Transverse colon (tissue), 4 donors: ENCODE results near the gene GJA8.

Source experiments
- CTCF ChIP-seq, 5 experiments: fragments of 200-600 bp in 3 of 5; fragments of 450-650 bp in 2 of 5; sonication (generic) in 3 of 5; IDR thresholded peaks; 1 replicate in 2 of 5; 2 replicates in 3 of 5; pipeline ENCODE4 v1.5.1; 2016 to 2017; ENCODE audit warnings: antibody characterized with exemption in 5 of 5, inconsistent platforms in 3 of 5, mild to moderate bottlenecking in 2 of 5, moderate library complexity in 1 of 5
- EP300 ChIP-seq: sonication (generic); formaldehyde crosslinking; IDR thresholded peaks from one replicate; pipeline ENCODE4 v1.6.1; 2017; ENCODE audit warnings: antibody characterized with exemption, low read depth
- POLR2A ChIP-seq: fragments of 450-650 bp; IDR thresholded peaks from one replicate; pipeline ENCODE4 v1.6.1; 2016; ENCODE audit warnings: antibody characterized with exemption, mild to moderate bottlenecking, moderate library complexity
- POLR2AphosphoS5 ChIP-seq, 3 donors: sonication (generic); formaldehyde crosslinking; IDR thresholded peaks; one replicate each; pipeline ENCODE4 v1.6.1; 2016; ENCODE audit warnings: antibody characterized with exemption in 3 of 3

GRCh38 chr1:147891088-147891487, 11.5 kb upstream of the GJA8 start:
- TF ChIP-seq CTCF (IDR thresholded peaks at IDR 0.05) (no peak), POLR2AphosphoS5 (IDR thresholded peaks at IDR 0.05) (no peak), POLR2A (no peak), EP300 (no peak)
